Adipose tissue (tissue), 3 donors: Measurements from ENCODE around the gene ADD2. TPM values are rescaled to one million over a fixed set of nuclear protein-coding genes. Genes with fewer than 3 reads are reported as not detected.

Experiments
- polyA plus RNA-seq, 3 donors: library from polyadenylated mRNA; stranded (reverse); fragments of 200-250 nt; gene quantifications; one replicate each; pipeline ENCODE4 v1.2.3, GENCODE V29; 2013
- donor health status: healthy with polysubstance abuse.
- donor health status: Bipolar disorder and iron deficiency.
- donor health status: healthy.

Gene ADD2
- polyA plus RNA-seq, 3 donors: 0.97 to 1.1 (median 1.0) TPM

Other genes with a start within 250 kb of the ADD2 start
- 1 to 10 TPM in 2 of 3 donors, under 1 TPM in 1; 0.74 to 3.2 (median 1.8) TPM for gene TGFA, start 214.4 kb downstream of the ADD2 start, polyA plus RNA-seq
- under 1 TPM in 2 of 3 donors, not detected in 1; 0.12 to 0.32 TPM for gene FIGLA, start 22.4 kb upstream of the ADD2 start, polyA plus RNA-seq
- gene CLEC4F, start 52.4 kb upstream of the ADD2 start, polyA plus RNA-seq: 1 to 10 TPM in 1 of 3 donors, under 1 TPM in 1, not detected in 1; 0.27 to 1.6 TPM
- gene CD207, start 67.6 kb upstream of the ADD2 start, polyA plus RNA-seq: under 1 TPM in 2 of 3 donors, not detected in 1; 0.22 to 0.67 TPM
- 1 to 10 TPM in 2 of 3 donors, under 1 TPM in 1; 0.54 to 4.7 (median 1.9) TPM for gene VAX2, start 132.4 kb upstream of the ADD2 start, polyA plus RNA-seq
- 1 to 10 TPM; 1.2 to 4.2 (median 1.9) TPM for gene ATP6V1B1, start 167.7 kb upstream of the ADD2 start, polyA plus RNA-seq
- 10 to 100 TPM in 1 of 3 donors, 1 to 10 TPM in 2; 5.5 to 31.9 (median 8.9) TPM for gene ANKRD53, start 210.4 kb upstream of the ADD2 start, polyA plus RNA-seq
- gene TEX261, start 226.7 kb upstream of the ADD2 start, polyA plus RNA-seq: 10 to 100 TPM; 32.3 to 56.6 (median 45.3) TPM